ENCODE measurements around the gene CDH4.

Gene CDH4

GRCh38 chr20:61352346-61353260, 100.5 kb downstream of the CDH4 start:
- H3K27ac ChIP-seq: no peak overlapping the region
- no peak for DNase-seq (ENCODE audit: low read depth, low spot score)

DNA sequence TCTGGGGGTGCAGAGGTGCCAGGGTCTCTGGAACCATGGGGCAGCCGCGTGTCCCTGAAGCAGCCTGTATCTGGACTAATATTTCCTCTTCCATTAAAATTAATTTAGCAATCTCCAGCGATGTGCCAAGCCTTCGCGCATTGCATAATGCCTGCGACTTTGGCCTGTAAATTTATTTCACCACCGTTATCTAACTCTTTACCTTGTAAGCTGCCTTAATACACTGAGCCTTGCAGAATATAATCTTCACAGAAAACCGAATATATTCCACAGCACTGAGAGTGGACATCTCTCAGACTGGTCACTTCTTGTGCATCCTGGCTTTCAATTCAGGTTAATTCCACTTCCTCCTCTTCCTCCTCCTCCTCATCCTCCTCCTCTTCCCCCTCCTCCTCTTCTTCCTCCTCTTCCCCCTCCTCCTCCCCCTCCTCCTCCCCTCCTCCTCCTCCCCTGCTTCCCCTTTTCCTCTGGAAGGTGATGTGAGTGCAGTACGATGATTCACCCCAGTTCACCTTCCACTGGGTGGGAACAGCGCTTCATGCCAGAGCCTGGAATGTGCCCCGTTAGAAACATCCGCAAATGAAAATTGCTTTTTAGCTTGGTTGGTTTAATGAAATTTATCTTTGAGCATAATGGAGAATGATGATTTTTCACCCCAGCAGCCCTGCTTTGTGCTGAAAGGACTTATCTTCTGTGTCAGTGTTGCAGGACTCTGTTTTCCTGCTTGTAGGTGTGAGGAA, 101.4 kb downstream of the CDH4 start:
- no peak for DNase-seq (ENCODE audit: low read depth, low spot score)
- no peak overlapping the region for H3K27ac ChIP-seq

DNA sequence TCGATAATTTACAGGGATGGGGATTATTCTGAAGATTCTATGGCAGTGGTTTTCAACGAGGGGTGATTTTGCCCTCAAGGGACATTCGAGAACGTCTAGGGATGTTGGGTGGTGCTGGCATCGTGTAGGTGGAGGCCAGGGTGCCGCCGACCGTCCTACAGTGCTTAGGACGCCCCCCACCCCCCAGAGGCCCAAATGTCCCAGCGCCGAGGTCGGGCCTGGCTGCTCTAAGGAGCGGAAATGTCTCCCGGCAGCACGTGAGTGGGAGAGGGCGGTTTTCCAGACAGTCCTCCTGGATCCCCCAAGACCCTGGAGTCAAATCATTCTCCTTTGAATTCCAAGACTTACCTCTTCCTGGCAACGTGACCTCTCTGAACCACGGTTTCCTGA, 101.9 kb downstream of the CDH4 start:
- no peak for DNase-seq (ENCODE audit: low read depth, low spot score)
- no peak overlapping the region for H3K27ac ChIP-seq

- no peak for DNase-seq (ENCODE audit: low read depth, low spot score)
- no peak overlapping the region for H3K27ac ChIP-seq
Observed at GRCh38 chr20:61354501-61354900, 102.4 kb downstream of the CDH4 start.

GRCh38 chr20:61354901-61355495, 102.9 kb downstream of the CDH4 start:
- H3K27ac ChIP-seq: no peak overlapping the region
- DNase-seq (ENCODE audit: low read depth, low spot score): no peak

DNA sequence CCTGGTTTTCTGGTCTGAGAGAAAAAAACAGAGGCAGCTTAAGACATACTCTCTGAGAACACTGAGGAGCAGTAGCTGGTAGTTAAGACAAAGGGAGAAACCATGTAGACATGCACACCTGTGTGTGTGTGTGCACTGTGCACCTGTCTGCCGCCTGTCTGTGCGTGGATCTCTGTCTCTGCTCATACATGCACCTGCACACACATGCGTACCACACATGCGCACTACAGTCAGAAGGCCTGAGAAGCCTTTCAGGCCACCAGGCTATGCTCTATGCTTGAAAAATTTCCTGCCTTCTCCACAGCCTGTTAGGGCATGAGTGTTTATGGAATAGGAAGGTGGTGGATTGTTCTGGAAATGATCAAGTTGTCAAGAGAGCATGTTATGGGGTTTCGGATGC, 103.5 kb downstream of the CDH4 start:
- DNase-seq (ENCODE audit: low read depth, low spot score): no peak
- no peak overlapping the region for H3K27ac ChIP-seq

DNA sequence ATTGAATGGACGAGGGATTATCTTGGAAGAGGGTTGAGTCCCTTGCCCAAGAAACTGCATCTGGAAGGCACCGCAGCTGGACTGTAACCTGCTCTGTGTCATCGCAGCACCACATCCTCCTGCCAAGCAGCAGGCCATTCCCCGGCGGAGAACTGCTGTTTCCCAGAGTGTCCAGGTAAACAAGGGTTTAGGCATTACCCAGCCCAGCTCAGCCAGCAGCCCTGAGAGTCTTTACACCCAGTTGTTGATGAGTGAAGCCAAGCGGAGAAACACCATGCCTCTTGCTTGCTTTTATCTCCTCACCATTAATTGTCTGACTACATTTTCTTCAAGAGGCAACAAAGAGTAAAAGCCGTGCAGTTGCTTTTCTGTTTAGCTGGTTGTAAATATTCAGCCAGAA, 104.1 kb downstream of the CDH4 start:
- no peak for DNase-seq (ENCODE audit: low read depth, low spot score)

DNA sequence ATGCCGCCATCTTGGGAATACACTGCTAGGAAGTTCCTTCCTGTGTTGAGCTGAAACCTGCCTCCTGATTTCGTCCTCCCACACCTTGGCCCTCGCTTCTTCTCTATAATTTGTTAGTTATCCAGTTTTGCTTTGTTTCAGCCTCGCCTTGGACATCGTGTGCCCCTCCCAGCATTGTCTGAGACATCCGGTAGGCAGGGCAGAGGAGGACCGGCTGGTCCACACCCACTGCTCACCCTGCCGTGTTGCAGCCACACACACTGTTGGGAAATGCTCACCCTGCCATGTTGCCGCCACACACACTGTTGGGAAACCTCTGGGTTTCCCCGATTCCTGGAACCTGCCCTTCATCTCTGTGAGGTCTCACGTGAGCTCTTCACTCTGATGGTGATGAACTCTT, 105.1 kb downstream of the CDH4 start:
- DNase-seq (ENCODE audit: low read depth, low spot score): no peak
- no peak overlapping the region for H3K27ac ChIP-seq

More for the DNA sequence above, 104.1 kb downstream of the CDH4 start:
- no peak overlapping the region for H3K27ac ChIP-seq

GRCh38 chr20:61359254-61359653, 107.2 kb downstream of the CDH4 start:
- DNase-seq (ENCODE audit: low read depth, low spot score): no peak
- no peak overlapping the region for H3K27ac ChIP-seq

DNA sequence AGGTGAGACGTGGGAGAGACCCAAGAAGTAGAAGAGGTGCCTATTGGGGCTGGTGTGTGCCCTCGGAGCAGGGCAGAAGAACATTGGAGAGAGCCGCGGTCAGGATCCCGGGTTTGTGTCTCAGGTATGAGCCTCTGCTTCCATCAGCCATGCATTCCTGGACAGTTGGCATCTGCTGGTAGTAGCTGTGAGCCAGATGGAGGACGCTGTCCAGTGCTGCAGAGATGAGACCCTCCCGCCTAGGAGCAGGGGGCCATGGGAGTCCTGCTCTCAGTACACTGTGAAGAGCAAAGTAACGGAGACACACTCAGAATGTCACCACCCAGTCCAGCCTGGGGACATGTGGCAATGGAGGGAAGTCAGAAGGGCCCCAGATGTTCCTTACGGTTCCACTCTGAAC, 108.2 kb downstream of the CDH4 start:
- no peak overlapping the region for H3K27ac ChIP-seq
- DNase-seq (ENCODE audit: low read depth, low spot score): no peak

DNA sequence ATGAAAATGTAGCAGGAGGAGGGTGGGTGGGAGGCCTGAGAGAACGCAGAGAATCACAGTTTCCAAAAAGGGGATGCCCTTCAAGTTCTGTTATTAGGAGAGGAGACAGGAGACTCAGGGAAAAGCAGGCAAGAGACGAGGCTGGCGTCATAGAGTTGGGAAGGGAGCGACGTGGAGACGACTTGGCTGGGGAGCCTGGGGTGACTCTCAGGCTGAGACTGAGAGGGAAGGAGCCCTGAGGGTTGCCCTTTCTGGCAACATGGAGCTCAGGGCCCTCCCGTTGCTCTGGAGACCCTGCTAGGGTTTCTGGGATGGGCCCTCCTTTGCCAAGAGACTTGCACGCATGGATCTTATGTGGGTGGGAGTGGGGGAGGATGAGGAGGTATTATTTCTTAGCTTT, 108.9 kb downstream of the CDH4 start:
- DNase-seq (ENCODE audit: low read depth, low spot score): no peak
- H3K27ac ChIP-seq: no peak overlapping the region

DNA sequence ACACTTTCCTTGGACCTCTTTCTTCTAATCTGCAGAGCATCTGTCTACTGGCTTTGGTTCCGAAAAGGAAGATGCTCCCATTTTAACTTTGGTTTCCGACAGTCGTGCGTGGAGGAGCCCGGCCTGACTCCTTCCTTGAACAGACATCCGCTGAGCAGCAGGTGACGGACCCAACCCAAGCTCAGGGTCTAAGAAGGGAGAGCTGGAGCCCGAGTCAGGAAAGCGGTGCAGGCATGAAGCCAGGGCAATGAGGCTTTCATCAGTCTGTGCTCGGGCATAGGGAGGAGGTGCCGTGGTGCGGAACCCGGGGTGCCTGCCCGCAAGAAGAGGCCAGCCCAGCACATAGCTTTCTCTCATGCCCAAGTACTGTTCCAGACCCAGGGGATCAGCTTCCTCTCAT, 109.4 kb downstream of the CDH4 start:
- DNase-seq (ENCODE audit: low read depth, low spot score): no peak
- no peak overlapping the region for H3K27ac ChIP-seq

- DNase-seq (ENCODE audit: low read depth, low spot score): no peak
- no peak overlapping the region for H3K27ac ChIP-seq
Observed at GRCh38 chr20:61364147-61364546, 112.1 kb downstream of the CDH4 start.

DNA sequence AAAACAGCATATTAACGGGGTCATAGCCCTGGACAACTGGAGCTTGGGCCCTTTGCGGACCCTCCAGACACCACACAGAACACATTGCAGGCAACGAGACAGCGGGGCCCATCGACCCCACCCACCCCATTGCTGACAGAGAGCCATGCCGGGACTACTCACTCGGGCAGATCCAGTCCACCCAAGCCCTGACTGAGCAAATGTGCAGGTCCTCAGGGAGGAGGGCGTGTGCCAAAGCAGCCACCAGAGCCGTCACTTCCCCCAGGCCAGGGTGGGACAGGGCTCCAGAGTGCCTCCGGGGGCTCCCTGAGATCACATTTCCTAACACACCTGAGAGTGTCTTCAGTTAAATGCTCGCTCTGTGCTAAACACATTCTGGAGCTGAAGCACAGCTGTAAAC, 114.9 kb downstream of the CDH4 start:
- H3K27ac ChIP-seq: no peak overlapping the region
- no peak for DNase-seq (ENCODE audit: low read depth, low spot score)

DNA sequence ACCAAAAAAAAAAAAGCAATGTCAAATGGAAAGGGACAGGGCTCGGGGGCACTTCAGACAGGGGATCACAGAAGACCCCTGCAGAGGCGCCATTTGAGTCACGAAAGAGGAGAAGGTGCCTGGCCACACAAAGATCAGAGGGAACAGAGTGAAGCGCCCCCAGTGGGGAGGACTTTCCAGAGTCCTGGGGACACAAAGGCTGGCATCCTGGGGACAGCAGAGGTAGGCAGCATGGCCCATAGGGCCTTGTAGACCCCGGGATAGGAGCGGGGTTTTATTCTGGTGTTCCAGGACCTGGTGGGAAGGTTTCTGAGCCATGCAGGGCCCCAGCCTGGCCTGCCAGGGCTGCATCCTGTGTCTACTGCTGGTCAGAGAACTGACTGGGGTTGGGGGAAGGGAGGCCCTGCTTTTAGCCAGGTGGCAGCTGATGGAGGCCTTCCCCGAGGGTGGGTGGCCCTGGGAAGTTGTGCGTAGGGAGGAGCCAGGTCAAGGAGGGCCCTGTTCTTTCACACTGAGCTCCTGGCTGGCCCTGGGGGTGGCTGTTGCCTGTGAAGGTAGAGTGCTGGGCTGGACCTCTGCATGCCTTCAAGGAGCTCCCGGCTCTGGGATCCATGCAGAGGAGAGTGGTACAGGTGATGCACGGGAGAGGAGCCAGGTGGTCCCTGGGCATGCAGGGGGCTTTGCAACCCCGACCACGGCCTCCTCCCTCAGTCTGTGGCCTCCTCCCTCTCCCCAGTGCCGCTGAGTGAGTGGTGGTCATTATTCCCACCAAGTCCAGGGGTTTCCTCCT, 117.9 kb downstream of the CDH4 start:
- no peak for DNase-seq (ENCODE audit: low read depth, low spot score)
- H3K27ac ChIP-seq: no peak overlapping the region

DNA sequence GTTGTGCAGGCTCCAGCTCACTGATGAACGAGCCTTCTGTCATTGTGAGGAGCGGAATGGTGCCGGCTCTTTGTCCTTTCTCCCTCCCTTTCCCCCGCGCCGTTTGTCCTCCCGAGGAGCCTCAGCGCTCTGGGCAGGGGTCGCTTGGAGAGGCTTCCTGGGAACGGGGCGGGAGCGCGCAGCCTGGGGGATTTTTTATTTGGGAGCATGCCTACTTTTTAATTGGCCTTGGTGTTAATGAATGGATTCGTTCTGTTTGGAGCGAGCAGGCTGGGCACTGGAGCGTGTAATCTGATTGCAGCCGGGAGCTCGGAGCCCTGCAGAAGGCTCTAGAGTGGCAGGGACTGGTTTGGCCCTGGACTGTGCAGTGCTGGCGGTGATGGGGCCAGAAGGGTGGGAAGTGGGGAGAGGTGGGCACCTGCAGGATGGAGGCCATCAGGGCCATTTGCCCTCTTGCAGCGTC, 118.8 kb downstream of the CDH4 start:
- H3K27ac ChIP-seq: no peak overlapping the region
- no peak for DNase-seq (ENCODE audit: low read depth, low spot score)

GRCh38 chr20:61371501-61372136, 119.6 kb downstream of the CDH4 start:
- no peak for DNase-seq (ENCODE audit: low read depth, low spot score)
- H3K27ac ChIP-seq: no peak overlapping the region

GRCh38 chr20:61372137-61373054, 120.3 kb downstream of the CDH4 start:
- no peak for DNase-seq (ENCODE audit: low read depth, low spot score)
- no peak overlapping the region for H3K27ac ChIP-seq

GRCh38 chr20:61373055-61373399, 121.0 kb downstream of the CDH4 start:
- no peak for DNase-seq (ENCODE audit: low read depth, low spot score)
- no peak overlapping the region for H3K27ac ChIP-seq
